ENCODE measurements around the gene EMC7.
"Not testable (repeated sequence)": the region's sequence is repeated elsewhere in the genome, so short reads cannot be mapped to it uniquely, and the experiment has no call there.

Gene EMC7

GRCh38 chr15:34084086-34084485 is 17.6 kb downstream of the EMC7 start:
- no peak for DNase-seq

DNA sequence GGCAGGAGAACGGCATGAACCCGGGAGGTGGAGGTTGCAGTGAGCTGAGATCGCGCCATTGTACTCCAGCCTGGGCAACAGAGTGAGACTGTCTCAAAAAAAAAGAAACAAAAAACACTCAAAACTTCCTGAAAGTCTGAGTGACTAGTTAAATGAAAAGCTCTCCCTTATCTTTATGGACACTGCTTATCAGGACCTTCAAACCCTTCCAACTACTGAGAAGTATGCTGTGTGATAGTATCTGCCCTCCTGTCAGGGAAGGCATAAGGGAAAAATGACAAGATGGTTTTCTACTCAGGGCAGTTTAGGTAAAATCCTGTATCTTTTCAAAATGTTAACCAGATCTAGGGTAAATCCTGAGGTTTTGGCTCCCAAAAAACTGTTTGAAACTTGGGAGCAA is 21.8 kb downstream of the EMC7 start:
- DNase-seq = no peak

DNA sequence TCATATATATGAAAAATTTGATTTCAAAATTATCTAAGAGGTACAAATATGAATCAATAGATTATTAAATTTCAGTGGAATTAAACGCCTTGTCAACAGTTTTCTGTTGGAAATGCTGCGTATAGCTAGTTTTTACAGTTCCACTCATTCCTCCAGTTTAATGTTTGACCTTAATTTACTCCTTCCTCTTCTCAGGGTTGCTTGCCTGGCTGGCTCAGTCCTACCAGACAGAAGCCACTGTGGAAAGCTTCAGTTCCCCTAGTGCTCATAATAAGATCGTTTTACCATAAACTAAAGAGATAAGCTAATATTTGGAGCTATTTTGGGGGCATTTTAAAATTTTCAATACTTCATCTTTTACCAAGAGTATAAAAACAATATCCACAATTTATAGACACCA is 22.8 kb downstream of the EMC7 start:
- DNase-seq = no peak

- DNase-seq = no peak
Observed at GRCh38 chr15:34076785-34077184, 24.9 kb downstream of the EMC7 start.

GRCh38 chr15:34070003-34070402 is 31.7 kb downstream of the EMC7 start:
- DNase-seq = no peak

DNA sequence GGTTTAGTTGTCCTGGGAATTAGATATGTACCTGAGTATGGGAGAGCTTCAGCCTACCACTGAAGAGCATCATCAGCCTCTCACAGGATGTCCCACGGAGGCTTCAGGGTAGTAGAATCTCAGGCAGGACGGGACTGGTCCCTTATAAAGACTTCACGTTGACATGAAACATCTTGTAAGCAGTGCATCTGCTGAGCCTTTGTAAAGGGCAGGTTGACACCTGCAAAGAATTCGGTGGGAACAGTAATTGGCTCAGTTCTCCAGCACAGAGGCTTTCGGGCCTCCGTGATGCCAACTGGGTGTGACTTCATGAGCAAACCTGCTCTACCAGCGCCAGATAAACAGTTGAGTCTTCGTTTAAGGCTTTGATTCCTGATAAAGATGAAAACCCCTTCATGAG is 35.7 kb downstream of the EMC7 start:
- DNase-seq = no peak

DNA sequence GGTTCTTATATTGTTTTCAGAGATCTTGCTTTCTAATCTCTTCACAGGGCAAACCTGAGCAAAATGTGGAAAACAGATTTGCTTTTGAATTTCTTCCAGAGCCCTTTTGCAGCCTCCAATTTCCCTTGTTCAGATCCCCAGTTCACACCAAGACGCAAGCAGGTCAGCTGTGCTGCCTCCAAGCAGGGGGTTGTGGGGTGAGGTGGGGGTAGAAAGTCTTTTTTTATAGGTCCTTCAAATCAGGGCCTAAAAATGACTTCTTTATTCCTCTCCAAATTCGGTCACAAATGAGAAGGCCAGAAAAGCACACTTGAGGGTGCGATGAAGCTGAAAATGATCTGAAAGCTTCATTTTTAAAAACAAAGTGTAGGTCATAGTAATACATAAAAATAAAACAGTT is 36.4 kb downstream of the EMC7 start:
- no peak for DNase-seq

GRCh38 chr15:34064438-34064837 is 37.2 kb downstream of the EMC7 start:
- DNase-seq = no peak

DNA sequence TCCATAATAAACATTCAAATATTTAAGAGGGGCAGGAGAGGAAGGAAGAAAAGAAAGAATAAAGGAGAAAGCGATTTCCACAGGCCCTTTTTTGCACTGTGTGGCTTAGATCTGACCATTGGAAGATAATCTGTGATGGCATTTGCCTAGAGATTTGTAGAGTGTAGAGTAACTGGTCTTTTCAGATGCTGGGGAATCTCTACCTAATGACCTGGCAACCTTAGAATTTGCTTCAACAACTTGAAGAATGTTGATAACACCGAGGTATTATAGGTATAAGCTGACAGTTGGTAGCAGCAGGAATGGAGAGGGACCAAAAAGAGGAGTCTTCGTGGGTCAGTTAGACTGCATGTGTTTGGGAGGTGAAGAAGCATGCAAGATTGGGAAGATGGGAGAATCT is 41.7 kb downstream of the EMC7 start:
- DNase-seq = no peak

- no peak for DNase-seq
Observed at GRCh38 chr15:34059476-34059875, 42.2 kb downstream of the EMC7 start.

- DNase-seq = no peak
Observed at GRCh38 chr15:34056911-34057310, 44.8 kb downstream of the EMC7 start.

GRCh38 chr15:34055868-34056595 is 45.6 kb downstream of the EMC7 start:
- DNase-seq = no peak

DNA sequence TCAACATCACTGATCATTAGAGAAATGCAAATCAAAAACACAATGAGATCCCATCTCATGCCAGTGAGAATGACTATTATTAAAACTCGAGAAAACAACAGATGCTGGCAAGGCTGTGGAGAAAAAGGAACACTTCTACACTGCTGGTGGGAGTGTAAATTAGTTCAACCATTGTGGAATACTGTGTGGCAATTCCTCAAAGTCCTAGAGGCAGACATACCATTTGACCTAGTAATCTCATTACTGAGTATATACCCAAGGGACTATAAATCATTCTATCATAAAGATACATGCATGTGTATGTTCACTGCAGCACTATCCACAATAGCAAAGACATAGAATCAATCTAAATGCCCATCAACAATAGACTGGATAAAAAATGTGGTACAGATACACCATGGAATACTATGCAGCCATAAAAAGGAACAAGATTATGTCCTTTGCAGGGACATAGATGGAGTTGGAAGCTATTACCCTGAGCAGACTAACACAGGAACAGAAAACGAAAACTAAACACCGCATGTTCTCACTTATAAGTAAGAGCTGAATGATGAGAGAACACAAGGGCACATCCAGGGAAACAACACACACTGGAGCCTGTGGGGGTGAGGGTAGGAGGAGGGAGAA is 47.5 kb downstream of the EMC7 start:
- DNase-seq = no peak

GRCh38 chr15:34050385-34050784 is 51.3 kb downstream of the EMC7 start:
- not testable (repeated sequence) for DNase-seq

- no peak for DNase-seq
Observed at GRCh38 chr15:34049112-34049511, 52.5 kb downstream of the EMC7 start.

DNA sequence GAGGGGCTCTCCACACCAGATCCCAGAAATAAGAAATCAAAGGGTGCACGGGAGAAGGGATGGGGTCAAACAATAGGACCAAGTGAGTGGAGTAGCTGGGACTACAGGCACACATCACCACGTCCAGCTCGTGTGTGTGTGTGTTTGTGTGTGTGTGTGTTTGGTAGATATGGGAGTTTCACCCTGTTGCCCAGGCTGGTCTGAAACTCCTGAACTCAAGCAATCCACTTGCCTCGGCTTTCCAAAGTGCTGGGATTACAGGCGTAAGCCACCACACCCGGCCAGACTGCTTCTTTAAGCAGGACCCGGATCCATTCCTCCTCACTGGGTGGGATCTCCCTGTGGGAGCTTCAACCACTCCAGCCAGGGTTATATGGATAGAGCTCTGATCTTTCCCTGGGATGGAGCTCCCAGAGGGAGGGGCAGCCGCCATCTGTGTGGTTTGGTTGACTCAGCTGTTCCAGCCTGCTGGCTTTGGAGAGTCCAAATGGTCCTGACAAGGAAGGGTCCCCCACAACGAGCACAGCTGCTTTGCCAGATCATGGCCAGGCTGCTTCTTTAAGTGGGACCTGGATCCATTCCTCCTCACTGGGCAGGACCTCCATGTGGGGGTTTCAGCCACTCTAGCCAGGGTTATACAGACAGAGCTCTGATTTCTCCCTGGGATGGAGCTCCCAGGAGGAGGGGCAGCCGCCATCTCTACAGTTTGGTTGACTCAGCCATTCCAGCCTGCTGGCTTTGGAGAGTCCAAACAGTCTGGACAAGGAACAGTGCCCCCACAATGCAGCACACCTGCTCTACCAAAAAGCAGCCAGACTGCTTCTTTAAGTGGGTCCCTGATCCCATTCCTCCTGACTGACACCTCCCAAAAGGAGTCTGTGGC is 53.5 kb downstream of the EMC7 start:
- DNase-seq = no peak

DNA sequence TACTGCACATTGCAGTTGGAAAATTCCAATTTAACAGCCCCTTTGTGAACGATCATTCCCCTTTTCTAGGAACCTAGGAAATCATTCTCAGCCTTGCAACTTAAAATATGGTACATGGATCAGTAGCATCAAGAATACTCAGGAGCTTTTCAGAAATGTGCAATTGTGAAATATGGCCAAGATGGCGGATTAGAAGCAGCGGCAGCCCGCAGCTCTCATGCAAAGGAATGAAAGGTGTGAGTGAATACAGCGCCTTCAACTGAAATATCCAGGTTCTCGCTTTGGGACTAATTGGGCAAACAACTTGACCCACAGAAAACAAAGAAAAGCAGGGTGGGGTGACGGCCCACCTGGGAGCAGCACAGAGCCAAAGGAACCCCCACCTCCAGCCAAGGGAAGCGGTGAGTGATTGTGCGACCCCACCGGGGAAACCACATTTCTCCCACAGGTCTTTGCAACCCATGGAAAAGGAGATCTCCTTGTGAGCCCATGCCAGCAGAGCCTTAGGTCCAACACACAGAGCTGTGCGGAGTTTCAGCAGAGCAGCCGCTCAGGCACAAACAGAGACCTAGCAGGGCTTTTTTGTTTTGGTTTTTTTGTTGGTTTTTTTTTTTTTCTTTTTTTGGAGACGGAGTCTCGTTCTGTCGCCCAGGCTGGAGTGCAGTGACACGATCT is 55.1 kb downstream of the EMC7 start:
- no peak for DNase-seq

DNA sequence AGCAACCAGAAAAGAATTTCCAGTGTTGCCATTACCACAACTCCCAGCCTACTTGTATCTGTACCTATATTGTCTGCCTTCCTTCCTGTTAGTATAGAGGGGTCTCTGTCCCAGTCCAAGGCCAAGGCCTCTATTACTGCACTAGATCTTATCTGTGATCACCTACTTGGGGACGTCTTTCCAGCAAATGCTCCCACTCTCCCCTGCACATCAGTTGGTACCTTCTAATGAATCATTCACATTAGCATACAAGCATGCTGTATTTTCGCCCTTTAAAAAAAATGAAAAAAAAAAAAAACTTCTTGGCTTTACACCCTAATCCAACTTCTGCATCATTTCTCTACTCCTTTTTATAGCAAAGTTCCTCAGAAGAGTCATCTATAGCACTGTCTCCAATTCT is 57.8 kb downstream of the EMC7 start:
- DNase-seq = no peak

DNA sequence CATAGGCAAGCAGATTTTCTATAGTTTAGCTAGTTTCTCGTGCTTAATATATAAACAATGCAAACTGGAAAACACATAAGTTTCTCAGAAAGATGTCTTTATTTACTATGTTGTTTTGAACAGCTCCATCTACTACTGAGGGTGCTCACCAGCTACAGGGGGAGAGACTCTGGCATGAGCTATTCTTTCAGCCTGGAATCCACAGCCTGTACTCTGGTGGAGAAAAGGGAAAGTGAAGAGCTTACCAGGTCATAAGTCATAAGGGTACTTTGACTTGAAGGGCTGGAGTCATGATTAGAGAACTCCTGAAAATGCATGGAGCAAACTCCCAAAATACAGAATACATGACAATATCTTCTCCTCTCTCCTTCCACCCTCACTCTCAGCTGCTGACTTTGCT is 58.3 kb downstream of the EMC7 start:
- no peak for DNase-seq

DNA sequence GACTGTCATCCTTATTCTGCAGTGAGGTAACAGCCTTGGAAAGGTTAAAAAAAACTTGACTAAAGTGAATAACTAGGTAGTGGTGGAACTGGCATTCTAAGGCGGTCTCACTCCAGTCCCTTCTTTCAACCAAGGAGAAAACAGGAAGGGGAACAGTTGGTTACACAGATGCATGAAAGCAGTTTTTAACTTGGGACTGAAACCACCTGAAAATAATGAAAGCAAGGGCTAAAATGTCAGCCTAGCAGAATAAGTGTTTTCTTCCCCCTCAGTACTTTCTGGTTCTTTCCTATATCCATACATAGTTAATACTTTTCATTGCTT is 61.9 kb downstream of the EMC7 start:
- DNase-seq = no peak

DNA sequence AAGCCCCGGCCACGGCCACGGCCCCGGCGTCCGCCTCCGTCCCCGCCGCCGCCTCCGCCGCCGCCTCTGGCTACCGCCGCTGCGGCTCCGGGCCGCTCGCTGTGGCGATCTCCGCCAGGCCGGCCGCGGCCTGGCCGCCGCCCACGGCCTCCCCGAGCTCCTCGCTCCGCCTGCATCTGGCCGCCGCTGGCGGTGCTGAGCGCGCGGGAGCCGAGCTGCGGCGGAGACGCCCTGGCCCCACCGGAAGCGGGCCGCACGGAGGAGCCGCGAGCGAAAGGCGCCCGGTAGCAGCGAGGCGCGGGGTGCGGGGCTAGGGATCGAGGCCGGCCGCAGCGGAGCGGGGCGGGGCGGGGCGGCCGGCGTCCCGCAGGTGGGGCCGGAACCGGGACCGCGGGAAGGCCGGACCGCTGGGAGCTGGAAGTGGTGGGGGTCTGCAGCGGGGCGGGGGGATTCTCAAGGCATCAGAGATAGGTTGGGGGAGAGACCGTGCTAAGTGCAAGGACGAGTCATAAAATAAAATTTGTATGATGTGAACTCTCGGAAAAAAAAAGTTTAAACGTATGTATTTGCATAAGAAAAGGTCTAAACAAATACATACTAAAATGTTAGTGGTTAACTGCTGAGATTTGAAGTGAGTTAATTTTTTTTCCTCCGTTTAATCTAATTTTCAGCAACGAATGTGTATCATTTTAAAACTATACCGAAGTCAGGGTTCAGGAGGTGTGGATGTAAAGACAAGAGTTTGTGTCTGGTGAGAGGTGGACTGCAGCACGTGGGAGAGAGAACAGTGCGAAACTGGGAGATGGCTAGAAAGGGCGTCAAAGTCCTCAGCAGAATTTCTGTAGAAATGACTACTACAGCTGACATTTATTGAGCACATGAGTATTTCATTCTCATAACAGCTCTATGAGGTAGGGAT is 62.5 kb downstream of the EMC7 start, which contains the start of gene AVEN:
TSS of gene AVEN (minus strand) at position 334 of the 919 bp plus-strand sequence. CDS start at position 176, 158 bp downstream.
- DNase-seq = peak; percentile 49

Measured in activated gamma-delta T cell treated with Interleukin-2 at 50 U/mL for 16 hours (primary cell).